GM19099 (cell line): Measurements from ENCODE around the gene FZR1.

ENCODE experiments used
- POLR2A ChIP-seq: IDR thresholded peaks from 3 replicates; pipeline ENCODE4 v1.6.1; 2011; ENCODE audit warnings: low read depth; ENCODE audit not compliant: insufficient read length; ENCODE audit errors: extremely low read depth

FZR1 gene

GRCh38 chr19:3528080-3528479, 22.0 kb downstream of the FZR1 start:
- TF ChIP-seq POLR2A, result no peak

DNA sequence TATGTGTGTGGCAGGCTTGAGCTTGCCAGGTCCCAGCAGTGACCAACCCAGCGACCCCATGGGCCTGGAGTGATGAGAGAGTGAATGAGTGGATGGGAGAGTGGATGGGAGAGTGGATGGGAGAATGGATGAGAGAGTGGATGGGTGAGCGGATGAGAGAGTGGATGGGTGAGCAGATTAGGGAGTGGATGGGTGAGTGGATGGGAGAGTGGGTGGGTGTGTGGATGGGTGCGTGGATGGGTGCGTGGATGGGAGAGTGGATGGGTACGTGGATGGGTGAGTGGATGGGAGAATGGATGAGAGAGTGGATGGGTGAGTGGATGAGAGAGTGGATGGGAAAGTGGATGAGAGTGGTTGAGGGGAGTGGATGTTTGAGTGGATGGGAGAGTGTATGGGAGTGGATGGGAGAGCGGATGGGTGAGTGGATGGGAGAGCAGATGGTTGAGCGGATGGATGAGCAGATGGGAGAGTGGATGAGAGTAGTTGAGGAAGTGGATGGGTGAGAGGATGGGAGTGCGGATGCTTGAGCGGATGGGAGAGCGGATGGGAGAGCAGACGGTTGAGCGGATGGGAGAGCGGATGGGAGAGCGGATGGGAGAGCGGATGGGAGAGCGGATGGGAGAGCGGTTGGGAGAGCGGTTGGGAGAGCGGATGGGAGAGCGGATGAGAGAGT, 22.6 kb downstream of the FZR1 start:
- TF ChIP-seq POLR2A, result no peak

DNA sequence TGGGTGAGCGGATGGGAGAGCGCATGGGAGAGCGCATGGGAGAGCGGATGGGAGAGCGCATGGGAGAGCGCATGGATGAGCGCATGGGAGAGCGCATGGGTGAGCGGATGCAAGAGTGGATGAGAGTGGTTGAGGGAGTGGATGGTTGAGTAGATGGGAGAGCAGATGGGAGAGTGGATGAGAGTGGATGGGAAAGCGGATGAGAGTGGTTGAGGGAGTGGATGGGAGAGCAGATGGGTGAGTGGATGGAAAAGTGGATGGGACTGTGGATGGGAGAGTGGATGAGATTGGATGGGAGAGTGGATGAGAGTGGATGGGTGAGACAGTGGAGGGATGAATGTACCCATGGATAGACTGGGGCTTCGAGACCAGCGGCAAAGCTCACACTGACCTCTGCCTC, 24.3 kb downstream of the FZR1 start:
- no peak for TF ChIP-seq POLR2A

GRCh38 chr19:3531716-3532115, 25.6 kb downstream of the FZR1 start:
- TF ChIP-seq POLR2A, result no peak

DNA sequence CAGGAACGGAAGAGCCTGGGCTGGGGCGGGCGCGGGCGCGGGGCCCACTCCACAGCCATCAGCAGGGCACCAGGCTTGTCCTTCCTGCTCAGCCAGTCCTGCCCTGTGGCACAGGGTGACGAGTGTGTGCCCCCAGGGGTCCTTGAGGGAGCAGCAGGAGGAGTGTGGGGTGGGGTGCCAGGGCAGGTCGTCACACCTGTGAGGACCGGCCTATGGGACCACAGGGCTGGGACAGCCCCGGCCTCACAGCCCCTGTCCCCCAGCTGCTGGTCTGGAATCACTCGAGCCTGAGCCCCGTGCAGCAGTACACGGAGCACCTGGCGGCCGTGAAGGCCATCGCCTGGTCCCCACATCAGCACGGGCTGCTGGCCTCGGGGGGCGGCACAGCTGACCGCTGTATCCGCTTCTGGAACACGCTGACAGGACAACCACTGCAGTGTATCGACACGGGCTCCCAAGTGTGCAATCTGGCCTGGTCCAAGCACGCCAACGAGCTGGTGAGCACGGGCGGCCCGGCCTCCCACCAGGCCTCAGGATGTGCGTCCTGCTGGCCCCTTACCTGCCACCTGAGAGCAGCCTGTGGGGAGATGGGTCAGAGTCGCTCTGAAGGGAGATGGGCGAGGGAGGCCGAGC, 26.2 kb downstream of the FZR1 start:
- no peak for TF ChIP-seq POLR2A

DNA sequence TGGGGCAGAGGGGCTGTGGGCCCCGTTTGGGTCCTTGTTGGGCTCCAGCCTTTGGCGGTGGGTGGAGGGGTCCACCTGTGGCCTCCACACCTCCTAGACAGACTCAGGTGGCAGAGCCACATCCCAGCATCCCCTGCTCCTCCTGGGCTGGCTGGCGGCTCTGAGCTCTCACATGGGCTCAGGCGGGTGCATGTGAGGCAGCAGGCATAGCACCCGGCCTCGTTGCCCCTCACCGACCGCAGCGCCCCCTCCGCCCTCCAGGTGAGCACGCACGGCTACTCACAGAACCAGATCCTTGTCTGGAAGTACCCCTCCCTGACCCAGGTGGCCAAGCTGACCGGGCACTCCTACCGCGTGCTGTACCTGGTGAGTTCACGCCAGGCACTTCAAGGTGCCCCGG, 26.9 kb downstream of the FZR1 start:
- no peak for TF ChIP-seq POLR2A

- TF ChIP-seq POLR2A, result no peak
These were observed 27.6 kb downstream of the FZR1 start for GRCh38 chr19:3533563-3534216.

DNA sequence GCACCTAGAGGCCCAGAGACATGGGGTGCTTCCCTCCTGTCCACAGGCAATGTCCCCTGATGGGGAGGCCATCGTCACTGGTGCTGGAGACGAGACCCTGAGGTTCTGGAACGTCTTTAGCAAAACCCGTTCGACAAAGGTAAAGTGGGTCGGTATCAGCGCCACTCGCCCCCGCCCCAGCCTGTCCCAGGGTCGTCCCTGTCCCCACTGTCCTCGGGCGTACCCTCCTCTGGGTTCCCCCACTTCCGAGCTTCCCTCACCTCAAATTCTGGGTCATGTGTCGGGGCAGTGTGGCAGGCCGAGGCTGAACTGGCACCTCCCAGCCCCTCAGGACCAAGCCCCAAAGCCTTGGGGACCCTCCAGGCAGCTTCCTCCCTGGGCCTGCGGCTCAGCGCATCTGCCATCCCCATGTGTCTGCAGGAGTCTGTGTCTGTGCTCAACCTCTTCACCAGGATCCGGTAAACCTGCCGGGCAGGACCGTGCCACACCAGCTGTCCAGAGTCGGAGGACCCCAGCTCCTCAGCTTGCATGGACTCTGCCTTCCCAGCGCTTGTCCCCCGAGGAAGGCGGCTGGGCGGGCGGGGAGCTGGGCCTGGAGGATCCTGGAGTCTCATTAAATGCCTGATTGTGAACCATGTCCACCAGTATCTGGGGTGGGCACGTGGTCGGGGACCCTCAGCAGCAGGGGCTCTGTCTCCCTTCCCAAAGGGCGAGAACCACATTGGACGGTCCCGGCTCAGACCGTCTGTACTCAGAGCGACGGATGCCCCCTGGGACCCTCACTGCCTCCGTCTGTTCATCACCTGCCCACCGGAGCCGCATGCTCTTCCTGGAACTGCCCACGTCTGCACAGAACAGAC, 28.5 kb downstream of the FZR1 start:
- TF ChIP-seq POLR2A, result no peak

GRCh38 chr19:3535235-3535535, 29.1 kb downstream of the FZR1 start:
- no peak for TF ChIP-seq POLR2A

DNA sequence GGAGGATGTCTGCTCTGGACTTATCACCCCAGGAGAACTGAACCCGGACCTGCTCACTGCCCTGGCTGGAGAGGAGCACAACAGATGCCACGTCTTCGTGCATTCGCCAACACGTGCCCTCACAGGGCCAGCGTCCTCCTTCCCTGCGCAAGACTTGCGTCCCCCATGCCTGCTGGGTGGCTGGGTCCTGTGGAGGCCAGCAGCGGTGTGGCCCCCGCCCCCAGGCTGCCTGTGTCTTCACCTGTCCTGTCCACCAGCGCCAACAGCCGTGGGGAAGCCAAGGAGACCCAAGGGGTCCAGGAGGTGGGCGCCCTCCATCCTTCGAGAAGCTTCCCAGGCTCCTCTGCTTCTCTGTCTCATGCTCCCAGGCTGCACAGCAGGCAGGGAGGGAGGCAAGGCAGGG, 29.5 kb downstream of the FZR1 start:
- no peak for TF ChIP-seq POLR2A

DNA sequence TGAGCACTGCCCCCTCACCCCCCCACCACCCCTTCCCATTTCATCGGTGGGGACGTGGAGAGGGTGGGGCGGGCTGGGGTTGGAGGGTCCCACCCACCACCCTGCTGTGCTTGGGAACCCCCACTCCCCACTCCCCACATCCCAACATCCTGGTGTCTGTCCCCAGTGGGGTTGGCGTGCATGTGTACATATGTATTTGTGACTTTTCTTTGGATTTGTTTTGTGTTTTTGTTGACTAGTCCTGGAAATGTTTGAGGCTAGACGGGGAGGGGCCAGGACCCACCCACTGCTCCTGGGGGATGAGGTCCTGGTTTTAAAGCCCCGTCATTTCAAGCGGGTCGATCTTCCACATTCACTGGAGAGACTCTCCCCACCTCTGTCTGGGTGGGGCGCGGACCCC, 29.9 kb downstream of the FZR1 start:
- TF ChIP-seq POLR2A, result no peak

DNA sequence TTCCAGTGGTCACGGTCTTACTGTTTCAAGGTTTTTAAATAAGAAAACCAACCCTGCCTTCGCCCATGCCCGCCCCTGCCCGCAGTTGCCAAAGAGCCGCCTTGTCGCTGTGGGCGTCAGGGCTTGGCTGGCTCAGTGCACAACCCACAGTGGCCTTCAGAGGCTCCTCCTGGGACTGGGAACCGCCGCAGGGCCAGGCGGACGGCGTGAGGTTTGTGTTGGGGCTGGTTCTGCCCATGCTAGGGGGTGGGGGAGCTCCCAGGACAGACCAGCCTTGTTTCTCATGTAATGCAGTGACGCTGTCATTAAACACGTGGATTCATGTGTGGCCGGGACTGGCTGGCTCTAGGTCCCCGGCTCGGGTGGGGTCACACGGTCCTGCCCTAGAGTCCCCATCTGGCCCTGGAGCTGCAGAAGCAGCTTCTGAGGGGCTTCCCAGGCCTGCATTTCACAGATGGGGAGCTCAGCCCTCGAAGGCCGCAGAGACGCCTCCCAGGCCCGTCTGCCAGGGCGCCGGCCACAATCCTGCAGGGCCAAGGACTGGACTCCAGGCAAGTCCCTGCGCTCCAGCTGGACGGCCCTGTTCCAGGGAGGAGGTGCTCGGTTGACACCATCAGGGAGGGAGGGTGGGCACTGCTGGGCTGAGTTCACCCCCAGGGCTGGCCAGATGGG, 30.5 kb downstream of the FZR1 start:
- TF ChIP-seq POLR2A, result no peak

GRCh38 chr19:3537101-3537437, 31.0 kb downstream of the FZR1 start:
- no peak for TF ChIP-seq POLR2A

DNA sequence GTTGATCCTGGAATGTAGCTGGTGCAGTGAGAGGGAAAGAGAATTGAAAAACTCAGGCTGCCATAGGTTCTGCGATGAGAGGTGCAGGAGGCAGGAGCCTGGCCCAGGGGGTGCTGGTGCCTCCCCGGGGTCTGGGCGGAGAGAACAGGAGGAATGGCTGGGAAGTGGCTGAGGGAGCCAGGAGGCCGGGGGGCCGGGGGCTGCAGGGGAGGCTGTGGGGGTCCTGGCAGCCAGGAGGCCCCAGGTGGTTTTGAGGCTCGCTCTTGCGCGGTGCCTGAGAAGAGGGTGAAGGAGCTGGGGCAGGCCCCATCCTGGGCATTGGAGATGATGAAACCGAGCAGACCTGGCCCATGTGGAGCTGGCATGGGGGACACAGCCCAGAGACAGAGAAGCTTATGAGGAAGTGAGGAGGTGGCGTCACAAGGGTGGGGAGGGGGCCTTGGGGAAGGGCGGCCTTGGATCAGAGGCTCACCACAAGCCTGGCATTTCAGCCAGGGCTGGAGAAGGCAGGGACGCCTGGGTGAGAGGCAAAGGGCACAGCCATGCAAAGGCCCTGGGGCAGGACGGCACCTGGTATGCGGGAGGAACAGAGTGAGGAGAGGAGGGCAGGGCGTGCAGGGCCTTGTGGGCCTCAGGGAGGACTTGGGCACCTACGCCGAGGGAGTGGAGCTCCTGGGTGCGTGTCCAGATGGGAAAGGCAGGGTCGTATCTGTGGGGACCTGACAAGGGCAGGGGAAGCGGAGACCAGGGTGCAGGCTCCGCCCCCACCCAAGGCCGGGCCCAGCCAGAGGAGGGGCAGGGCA, 31.5 kb downstream of the FZR1 start:
- TF ChIP-seq POLR2A, result no peak
